ENCODE measurements around the gene BZW2.

DNA sequence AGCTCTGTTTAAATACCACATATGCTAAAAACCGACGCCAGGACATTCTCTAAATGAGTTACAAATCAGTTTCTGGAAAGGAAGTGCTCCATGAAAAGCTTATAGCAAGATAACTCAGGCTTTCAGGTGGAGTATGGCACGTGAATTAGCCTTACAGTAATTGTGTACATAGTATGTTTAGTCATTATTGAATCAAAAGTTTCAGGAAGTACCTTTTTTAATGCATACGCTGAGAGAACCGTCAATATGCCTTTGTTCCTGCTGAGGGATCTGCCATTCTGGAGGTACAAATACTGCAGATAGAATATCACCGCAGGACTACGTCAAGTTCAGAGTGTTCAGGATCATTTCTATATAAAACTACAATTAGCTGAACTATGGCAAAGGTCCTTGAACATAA, 46.1 kb upstream of the BZW2 start:
- TF ChIP-seq, protein P1, sequence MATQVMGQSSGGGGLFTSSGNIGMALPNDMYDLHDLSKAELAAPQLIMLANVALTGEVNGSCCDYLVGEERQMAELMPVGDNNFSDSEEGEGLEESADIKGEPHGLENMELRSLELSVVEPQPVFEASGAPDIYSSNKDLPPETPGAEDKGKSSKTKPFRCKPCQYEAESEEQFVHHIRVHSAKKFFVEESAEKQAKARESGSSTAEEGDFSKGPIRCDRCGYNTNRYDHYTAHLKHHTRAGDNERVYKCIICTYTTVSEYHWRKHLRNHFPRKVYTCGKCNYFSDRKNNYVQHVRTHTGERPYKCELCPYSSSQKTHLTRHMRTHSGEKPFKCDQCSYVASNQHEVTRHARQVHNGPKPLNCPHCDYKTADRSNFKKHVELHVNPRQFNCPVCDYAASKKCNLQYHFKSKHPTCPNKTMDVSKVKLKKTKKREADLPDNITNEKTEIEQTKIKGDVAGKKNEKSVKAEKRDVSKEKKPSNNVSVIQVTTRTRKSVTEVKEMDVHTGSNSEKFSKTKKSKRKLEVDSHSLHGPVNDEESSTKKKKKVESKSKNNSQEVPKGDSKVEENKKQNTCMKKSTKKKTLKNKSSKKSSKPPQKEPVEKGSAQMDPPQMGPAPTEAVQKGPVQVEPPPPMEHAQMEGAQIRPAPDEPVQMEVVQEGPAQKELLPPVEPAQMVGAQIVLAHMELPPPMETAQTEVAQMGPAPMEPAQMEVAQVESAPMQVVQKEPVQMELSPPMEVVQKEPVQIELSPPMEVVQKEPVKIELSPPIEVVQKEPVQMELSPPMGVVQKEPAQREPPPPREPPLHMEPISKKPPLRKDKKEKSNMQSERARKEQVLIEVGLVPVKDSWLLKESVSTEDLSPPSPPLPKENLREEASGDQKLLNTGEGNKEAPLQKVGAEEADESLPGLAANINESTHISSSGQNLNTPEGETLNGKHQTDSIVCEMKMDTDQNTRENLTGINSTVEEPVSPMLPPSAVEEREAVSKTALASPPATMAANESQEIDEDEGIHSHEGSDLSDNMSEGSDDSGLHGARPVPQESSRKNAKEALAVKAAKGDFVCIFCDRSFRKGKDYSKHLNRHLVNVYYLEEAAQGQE (IDR thresholded peaks at IDR 0.05; ENCODE audit: insufficient read depth in 1 of 2, low read depth in 2 of 2, low read length in 1 of 2), result no peak
- TF ChIP-seq POLR2AphosphoS5 (IDR thresholded peaks at IDR 0.05; ENCODE audit: low read depth, low read length) (no peak), SIN3A (IDR thresholded peaks at IDR 0.05; ENCODE audit: borderline replicate concordance, insufficient read depth, low read depth, low read length) (no peak), TCF7L2 (IDR thresholded peaks at IDR 0.05; ENCODE audit: low read depth, low read length) (no peak)
- TF ChIP-seq, protein P2, sequence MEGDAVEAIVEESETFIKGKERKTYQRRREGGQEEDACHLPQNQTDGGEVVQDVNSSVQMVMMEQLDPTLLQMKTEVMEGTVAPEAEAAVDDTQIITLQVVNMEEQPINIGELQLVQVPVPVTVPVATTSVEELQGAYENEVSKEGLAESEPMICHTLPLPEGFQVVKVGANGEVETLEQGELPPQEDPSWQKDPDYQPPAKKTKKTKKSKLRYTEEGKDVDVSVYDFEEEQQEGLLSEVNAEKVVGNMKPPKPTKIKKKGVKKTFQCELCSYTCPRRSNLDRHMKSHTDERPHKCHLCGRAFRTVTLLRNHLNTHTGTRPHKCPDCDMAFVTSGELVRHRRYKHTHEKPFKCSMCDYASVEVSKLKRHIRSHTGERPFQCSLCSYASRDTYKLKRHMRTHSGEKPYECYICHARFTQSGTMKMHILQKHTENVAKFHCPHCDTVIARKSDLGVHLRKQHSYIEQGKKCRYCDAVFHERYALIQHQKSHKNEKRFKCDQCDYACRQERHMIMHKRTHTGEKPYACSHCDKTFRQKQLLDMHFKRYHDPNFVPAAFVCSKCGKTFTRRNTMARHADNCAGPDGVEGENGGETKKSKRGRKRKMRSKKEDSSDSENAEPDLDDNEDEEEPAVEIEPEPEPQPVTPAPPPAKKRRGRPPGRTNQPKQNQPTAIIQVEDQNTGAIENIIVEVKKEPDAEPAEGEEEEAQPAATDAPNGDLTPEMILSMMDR (IDR thresholded peaks at IDR 0.05), result no peak

Measured in Panc1 (cell line).